GM18507 (cell line): ENCODE data around the gene MGMT.

Source experiments
- DNase-seq: peaks from one replicate; pipeline ENCODE4 v3.0.0; 2011; ENCODE audit warnings: low read depth; ENCODE audit not compliant: insufficient read length; ENCODE audit errors: extremely low spot score
- FAIRE-seq: peaks from 2 replicates; lab custom pipeline; 2011; peaks lifted over from hg19 to GRCh38; lab: Jason Lieb, UNC

MGMT gene

GRCh38 chr10:129769381-129770116 lies 302.5 kb downstream of the MGMT start:
- FAIRE-seq (no peak), DNase-seq (no peak)

- DNase-seq (no peak), FAIRE-seq (no peak)
Measured at GRCh38 chr10:129770286-129770685, 303.2 kb downstream of the MGMT start.

GRCh38 chr10:129771024-129771423 lies 304.0 kb downstream of the MGMT start:
- FAIRE-seq (no peak), DNase-seq (no peak)

GRCh38 chr10:129771576-129771975 lies 304.5 kb downstream of the MGMT start:
- DNase-seq (no peak), FAIRE-seq (no peak)

- no peak for FAIRE-seq
- DNase-seq = no peak
Measured at GRCh38 chr10:129771991-129772431, 305.0 kb downstream of the MGMT start.

GRCh38 chr10:129772468-129773358 lies 305.7 kb downstream of the MGMT start:
- FAIRE-seq = no peak
- no peak for DNase-seq

GRCh38 chr10:129773359-129773990 lies 306.4 kb downstream of the MGMT start:
- DNase-seq (no peak), FAIRE-seq (no peak)

GRCh38 chr10:129774082-129774735 lies 307.2 kb downstream of the MGMT start:
- FAIRE-seq (no peak), DNase-seq (no peak)

- no peak for FAIRE-seq
- DNase-seq = no peak
Measured at GRCh38 chr10:129774736-129775401, 307.8 kb downstream of the MGMT start.

- no peak for DNase-seq
- FAIRE-seq = no peak
Measured at GRCh38 chr10:129775681-129776080, 308.6 kb downstream of the MGMT start.

GRCh38 chr10:129777687-129778086 lies 310.6 kb downstream of the MGMT start:
- no peak for FAIRE-seq

GRCh38 chr10:129778571-129778970 lies 311.5 kb downstream of the MGMT start:
- FAIRE-seq = no peak
- no peak for DNase-seq

More at GRCh38 chr10:129777687-129778086, 310.6 kb downstream of the MGMT start:
- DNase-seq = no peak

GRCh38 chr10:129779126-129780111 lies 312.4 kb downstream of the MGMT start:
- no peak for DNase-seq
- no peak for FAIRE-seq

- FAIRE-seq = no peak
Measured at GRCh38 chr10:129780198-129780597, 313.2 kb downstream of the MGMT start.

GRCh38 chr10:129780901-129781795 lies 314.1 kb downstream of the MGMT start:
- FAIRE-seq = no peak
- DNase-seq = no peak

More at GRCh38 chr10:129780198-129780597, 313.2 kb downstream of the MGMT start:
- DNase-seq = no peak

- FAIRE-seq (no peak), DNase-seq (no peak)
Measured at GRCh38 chr10:129784291-129784690, 317.2 kb downstream of the MGMT start.

- FAIRE-seq (no peak), DNase-seq (no peak)
Measured at GRCh38 chr10:129784891-129785290, 317.9 kb downstream of the MGMT start.
